Brain microvascular endothelial cell (primary cell): ENCODE results near the gene NBDY.
A peak's percentile ranks its signal among the peaks of the same experiment; 100 is the strongest.

Experiments
- DNase-seq: peaks from one replicate; pipeline ENCODE4 v3.0.0-alpha.2; 2020
- H3K27ac ChIP-seq: fragments of 250-450 bp; sonication (Bioruptor Pico); 2 replicates; pipeline ENCODE4 v1.5.1; 2020; ENCODE audit warnings: mild to moderate bottlenecking, moderate library complexity
- H3K27me3 ChIP-seq: fragments of 250-450 bp; sonication (Bioruptor Pico); replicated peaks from 2 replicates; pipeline ENCODE4 v1.5.1; 2020; ENCODE audit warnings: mild to moderate bottlenecking
- H3K36me3 ChIP-seq: fragments of 250-450 bp; sonication (Bioruptor Pico); replicated peaks from 2 replicates; pipeline ENCODE4 v1.5.1; 2020; ENCODE audit warnings: mild to moderate bottlenecking
- H3K4me3 ChIP-seq: 2 replicates; pipeline ENCODE4 v1.5.1; 2011; ENCODE audit warnings: low read depth, mild to moderate bottlenecking, control low read depth, low read length, moderate library complexity
- CTCF ChIP-seq: IDR thresholded peaks from 2 replicates; pipeline ENCODE4 v1.5.1; 2011; ENCODE audit warnings: low read depth, mild to moderate bottlenecking, moderate library complexity, low read length, control low read depth, inconsistent platforms; ENCODE audit errors: missing control alignments
- in situ Hi-C: cut with HindIII; loops from 2 replicates; pipeline ENCODE4 v1.10.0; 2017; ENCODE audit warnings: low sequenced_read_pairs, low pct_ligation_motif_present

NBDY gene

GRCh38 chrX:56762707-56763555 is 33.9 kb downstream of the NBDY start:
- Histone ChIP-seq H3K27ac (no peak overlapping the region), H3K36me3 (no peaks in the 10 kb centered on the region), H3K27me3 (no peaks in the 10 kb centered on the region), H3K4me3 (no peak overlapping the region)
- DNase-seq = no peak
- in situ Hi-C loops = no loop called here
- TF ChIP-seq CTCF = no peak

DNA sequence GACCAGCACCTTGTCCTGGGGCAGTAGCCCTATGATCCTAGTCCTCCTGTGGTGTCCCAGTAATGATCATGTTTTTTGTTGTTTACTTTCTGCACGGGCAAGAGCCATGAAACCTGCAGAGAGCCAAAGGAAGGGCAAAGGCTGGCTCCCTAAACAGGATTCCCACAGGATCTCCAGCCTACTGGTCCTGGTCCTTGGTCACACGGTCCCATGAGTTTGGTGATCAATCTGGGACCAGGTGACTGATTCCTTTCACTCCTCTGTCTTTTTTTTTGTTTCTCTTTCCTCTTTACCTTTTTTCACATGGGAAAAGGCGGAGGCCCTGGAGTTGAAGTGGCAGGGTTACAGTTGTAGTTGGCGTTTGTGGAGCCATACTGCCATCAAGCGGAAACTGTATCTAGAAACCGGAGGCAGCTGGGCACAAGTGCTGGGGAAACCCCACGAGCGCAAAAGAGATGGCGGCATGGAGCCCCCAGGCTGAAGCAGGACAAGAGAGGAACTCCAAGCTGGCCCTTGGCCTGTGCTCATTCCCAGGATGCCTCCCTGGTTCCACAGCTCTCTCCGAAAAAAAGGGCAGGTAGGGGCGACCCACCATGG is 34.6 kb downstream of the NBDY start:
- Histone ChIP-seq H3K27me3 (no peaks in the 10 kb centered on the region), H3K4me3 (peak overlapping the region; percentile 37), H3K27ac (no peak overlapping the region), H3K36me3 (no peaks in the 10 kb centered on the region)
- TF ChIP-seq CTCF = no peak
- in situ Hi-C loops = no loop called here
- peak; percentile 16 for DNase-seq

GRCh38 chrX:56764153-56764974 is 35.3 kb downstream of the NBDY start:
- peak; percentile 48 for DNase-seq
- in situ Hi-C loops = no loop called here
- H3K27ac ChIP-seq = no peak overlapping the region
- H3K36me3 ChIP-seq = no peaks in the 10 kb centered on the region
- peak overlapping the region; percentile 37 for H3K4me3 ChIP-seq
- peak; percentile 61 for TF ChIP-seq CTCF
- no peaks in the 10 kb centered on the region for H3K27me3 ChIP-seq

DNA sequence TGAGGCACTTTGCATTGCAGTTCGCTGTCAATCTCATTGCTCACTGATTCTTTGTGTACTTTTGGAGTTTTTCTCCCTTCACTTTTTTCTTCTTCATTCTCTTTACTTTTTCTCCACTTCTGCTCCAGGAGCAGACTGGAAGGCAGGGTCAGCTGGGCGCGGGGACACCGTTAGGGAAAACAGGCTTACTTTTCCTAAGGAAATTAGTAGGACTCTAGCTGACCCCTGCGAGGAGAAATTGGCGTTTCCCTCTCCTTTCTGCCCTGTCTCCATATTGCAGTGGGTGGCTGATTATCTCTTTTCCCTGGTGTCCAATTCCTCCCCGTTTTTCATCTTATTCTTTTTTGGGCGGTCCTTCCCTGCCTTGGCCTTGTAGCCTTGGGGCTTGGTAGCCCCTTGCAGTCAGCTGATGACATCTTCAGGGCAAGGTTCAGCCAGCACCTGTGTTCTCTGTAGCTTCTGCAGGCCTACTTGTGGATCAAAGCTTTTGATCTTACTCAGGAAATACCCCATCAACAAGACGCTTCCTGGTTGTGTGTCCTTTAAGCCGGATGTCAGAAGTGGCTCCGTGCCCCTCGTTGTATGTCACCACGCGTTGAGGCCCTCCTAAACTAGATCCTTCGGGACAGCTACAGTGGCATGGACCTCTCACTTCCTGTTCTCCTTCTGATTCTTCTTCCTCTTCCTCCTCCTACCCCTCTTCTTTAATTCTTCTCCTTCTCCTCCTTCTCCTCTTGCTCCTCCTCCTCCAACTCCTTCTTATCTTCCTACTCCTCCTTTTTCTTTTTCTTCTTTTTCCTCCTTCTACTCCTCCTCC is 36.1 kb downstream of the NBDY start:
- H3K4me3 ChIP-seq = no peak overlapping the region
- DNase-seq = no peak

More for the DNA sequence above, 36.1 kb downstream of the NBDY start:
- in situ Hi-C loops = no loop called here
- H3K27me3 ChIP-seq = no peaks in the 10 kb centered on the region
- TF ChIP-seq CTCF = no peak
- no peak overlapping the region for H3K27ac ChIP-seq
- H3K36me3 ChIP-seq = no peaks in the 10 kb centered on the region
